HG02852 (cell line): ENCODE data around the gene SPIB.

Experiments used
- ATAC-seq: cut with Tn5 transposase; IDR thresholded peaks from one replicate; pipeline ENCODE4 v1.9.1; 2021; ENCODE audit warnings: mild to moderate bottlenecking, moderate library complexity; ENCODE audit not compliant: unreplicated experiment

Gene SPIB

GRCh38 chr19:50418176-50419021, at the start of gene SPIB:
Gene SPIB, plus strand, starts transcription at chr19:50418938. Its CDS starts 25 bp downstream, at chr19:50418963.
- ATAC-seq: no peak

- no peak for ATAC-seq
Observed at GRCh38 chr19:50371914-50372475, 46.7 kb upstream of the SPIB start.

DNA sequence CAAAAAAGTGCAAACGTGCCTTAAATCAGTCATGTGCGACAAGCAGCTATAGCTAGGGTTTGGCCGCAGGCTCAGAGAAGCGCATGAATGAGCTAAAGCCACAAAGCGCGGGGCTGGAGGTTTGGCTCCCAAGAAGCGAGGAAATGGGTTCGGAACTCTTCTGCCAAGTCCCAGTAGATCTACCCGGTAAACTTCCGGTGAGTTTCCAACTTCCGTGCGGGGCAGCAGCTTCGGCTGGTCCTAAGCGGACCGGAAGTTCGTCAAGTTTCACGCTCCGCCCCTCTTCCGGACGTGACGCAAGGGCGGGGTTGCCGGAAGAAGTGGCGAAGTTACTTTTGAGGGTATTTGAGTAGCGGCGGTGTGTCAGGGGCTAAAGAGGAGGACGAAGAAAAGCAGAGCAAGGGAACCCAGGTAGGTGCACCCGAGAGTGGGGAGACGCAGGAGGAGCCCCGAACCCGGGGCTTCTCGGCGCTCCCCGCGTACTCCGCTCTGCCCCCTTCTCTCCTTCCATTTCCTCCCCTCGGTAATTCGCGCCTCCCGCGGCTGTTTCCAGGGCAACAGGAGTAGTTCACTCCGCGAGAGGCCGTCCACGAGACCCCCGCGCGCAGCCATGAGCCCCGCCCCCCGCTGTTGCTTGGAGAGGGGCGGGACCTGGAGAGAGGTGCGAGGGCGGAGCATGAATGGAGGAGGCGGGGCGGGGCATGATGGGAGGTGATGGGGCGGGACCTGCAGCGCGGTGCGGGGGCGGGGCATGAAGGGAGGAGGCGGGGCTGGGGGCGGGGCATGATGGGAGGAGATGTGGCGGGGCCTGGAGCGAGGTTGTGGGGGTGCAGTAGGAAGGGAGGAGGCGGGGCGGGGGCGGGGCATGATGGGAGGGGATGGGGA, 42.3 kb upstream of the SPIB start, which contains the start of gene NR1H2:
Gene NR1H2, plus strand, starts transcription at position 292 of the 885 bp plus-strand sequence. CDS start 1,149 bp downstream, outside the sequence.
- ATAC-seq: peak; percentile 85

DNA sequence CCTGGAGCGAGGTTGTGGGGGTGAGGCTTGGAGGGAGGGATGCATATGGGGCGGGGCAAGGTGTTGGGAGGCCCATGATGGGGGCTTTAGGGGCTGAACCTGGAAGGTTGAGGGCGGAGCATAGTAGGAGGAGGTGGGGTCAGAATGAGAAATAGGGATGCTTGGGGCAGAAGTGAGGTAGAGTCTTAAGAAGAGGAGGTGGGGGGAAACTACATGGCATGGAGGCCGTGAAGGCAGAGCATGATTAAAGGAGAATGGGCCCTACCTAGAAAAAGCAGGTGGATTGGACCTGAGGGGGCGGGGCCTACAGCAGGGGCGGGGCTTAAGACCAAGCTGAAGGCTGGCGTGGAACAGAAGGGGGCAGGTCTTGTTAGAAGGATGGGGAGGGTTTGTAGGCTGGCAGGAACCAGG, 41.7 kb upstream of the SPIB start:
- no peak for ATAC-seq

GRCh38 chr19:50377517-50377916, 41.2 kb upstream of the SPIB start:
- no peak for ATAC-seq

DNA sequence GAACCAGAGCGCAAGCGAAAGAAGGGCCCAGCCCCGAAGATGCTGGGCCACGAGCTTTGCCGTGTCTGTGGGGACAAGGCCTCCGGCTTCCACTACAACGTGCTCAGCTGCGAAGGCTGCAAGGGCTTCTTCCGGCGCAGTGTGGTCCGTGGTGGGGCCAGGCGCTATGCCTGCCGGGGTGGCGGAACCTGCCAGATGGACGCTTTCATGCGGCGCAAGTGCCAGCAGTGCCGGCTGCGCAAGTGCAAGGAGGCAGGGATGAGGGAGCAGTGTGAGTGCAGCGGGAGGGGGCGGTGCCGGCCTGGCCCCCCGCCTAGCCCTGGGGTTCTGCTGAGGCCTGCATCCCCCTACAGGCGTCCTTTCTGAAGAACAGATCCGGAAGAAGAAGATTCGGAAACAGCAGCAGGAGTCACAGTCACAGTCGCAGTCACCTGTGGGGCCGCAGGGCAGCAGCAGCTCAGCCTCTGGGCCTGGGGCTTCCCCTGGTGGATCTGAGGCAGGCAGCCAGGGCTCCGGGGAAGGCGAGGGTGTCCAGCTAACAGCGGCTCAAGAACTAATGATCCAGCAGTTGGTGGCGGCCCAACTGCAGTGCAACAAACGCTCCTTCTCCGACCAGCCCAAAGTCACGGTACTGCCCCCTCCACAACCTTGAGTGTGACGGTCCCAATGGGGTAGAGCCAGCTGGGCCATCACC, 40.4 kb upstream of the SPIB start:
- no peak for ATAC-seq

DNA sequence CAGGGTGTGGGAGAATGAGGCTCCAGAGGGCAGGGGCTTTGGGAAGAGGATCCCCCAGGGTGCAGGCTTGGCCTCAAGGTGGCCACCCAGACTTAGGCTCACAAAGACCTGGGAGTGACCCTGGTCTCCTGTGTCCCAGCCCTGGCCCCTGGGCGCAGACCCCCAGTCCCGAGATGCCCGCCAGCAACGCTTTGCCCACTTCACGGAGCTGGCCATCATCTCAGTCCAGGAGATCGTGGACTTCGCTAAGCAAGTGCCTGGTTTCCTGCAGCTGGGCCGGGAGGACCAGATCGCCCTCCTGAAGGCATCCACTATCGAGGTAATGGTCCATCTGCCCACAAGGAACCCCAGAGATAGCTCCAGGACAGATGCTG, 39.9 kb upstream of the SPIB start:
- no peak for ATAC-seq

GRCh38 chr19:50379602-50380001, 39.1 kb upstream of the SPIB start:
- no peak for ATAC-seq

GRCh38 chr19:50380137-50380536, 38.6 kb upstream of the SPIB start:
- ATAC-seq: no peak

GRCh38 chr19:50380751-50381151, 38.0 kb upstream of the SPIB start:
- no peak for ATAC-seq

DNA sequence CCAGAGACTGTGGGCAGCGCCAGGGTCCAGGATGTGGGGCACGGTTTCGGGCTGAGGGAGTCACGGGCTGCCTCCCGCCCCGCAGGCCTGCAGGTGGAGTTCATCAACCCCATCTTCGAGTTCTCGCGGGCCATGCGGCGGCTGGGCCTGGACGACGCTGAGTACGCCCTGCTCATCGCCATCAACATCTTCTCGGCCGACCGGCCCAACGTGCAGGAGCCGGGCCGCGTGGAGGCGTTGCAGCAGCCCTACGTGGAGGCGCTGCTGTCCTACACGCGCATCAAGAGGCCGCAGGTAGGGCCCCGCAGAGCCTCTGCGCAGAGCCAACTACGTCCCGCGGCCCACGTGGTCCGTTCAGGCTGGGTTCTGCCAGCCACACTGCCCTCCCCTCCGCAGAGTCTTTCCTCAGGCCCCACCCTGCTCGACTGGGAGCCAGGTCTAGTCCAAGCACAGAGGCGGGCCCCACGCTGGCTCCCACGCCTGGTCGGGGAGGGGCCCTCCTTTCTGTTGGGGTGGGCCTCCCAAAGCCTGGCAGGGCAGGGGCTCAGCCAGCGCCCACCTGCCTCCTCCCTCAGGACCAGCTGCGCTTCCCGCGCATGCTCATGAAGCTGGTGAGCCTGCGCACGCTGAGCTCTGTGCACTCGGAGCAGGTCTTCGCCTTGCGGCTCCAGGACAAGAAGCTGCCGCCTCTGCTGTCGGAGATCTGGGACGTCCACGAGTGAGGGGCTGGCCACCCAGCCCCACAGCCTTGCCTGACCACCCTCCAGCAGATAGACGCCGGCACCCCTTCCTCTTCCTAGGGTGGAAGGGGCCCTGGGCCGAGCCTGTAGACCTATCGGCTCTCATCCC, 36.6 kb upstream of the SPIB start:
- no peak for ATAC-seq

DNA sequence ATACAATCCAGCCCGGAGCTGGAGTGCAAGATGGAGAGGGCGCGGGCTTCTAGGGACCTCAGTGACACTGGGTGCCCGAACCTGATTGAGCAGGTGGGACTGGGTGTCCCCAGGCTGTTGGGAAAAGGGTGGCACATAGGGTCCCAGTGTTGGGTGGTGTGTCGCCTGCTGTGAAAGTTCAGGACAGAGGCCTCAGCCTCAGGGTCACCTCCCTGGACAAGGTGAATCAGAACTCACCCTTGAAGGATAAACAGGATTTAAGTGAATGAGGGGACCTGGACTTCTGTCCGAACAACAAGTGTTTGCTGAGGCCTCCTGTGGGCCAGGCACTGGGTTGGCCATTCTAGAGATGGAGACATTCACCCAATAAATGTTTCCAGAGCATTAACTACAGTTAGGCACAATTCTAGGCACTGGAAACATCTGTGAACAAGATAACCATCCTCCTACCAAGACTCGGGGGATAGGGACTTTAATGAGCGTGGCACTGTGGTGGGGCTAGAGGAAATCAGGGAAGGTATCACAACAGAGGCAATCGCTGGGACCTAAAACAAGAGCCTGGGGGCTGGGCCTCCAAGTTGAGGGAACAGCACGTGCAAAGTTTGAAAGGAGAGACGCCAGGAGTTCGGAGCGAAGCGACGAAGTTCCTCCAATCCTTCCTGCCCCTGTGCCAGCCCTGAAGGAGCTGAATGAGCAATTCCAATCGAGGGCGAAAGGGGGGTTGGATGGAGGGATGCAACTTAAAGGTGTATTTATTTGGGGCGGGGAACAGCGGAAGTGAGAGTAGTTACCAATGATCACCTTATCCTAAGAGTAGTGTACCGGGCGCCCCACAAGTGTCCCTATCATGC, 35.5 kb upstream of the SPIB start:
- no peak for ATAC-seq

DNA sequence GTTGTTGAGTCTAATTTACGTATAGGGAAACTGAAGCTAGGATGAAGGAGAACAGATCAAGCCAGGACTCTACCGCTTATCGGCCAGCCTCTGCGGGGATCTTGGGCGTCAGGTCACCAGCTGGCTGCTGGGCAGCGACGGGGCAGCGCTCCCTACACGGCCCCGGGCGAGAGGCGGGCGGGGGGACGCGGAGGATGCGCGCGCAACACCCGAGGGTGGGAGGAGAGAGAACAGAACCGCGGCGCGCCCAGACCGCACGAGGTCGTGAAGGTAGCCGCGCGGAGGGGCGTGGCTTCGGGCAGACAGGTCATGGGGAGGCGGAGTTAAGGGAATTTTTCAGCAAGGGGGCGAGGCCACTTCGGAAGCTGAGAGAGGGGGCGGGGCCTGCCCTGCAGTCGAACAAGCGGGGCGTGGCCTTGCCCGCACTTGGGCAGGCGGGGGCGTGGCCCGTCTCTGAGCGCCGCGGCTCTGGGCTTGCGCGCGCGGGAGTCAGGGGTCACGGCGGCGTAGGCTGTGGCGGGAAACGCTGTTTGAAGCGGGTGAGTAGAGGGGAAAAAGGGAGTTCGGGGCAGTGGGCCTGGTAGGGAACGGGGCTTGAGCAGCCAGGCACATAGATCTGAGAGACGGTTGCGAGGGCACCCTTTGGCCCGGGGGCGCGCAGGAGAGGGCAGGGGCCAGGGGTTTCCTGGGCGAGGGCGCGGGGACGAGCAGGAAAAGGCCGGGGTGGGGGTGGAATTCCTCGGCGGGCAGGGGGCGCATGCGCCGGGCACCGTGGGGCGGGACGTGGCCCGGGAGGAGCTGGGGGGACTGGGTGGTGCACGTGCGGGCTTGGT, 34.7 kb upstream of the SPIB start, which contains the start of gene POLD1:
Gene POLD1, plus strand, starts transcription at position 496 of the 833 bp plus-strand sequence. CDS start 14,505 bp downstream, outside the sequence.
- ATAC-seq: peak; percentile 77

DNA sequence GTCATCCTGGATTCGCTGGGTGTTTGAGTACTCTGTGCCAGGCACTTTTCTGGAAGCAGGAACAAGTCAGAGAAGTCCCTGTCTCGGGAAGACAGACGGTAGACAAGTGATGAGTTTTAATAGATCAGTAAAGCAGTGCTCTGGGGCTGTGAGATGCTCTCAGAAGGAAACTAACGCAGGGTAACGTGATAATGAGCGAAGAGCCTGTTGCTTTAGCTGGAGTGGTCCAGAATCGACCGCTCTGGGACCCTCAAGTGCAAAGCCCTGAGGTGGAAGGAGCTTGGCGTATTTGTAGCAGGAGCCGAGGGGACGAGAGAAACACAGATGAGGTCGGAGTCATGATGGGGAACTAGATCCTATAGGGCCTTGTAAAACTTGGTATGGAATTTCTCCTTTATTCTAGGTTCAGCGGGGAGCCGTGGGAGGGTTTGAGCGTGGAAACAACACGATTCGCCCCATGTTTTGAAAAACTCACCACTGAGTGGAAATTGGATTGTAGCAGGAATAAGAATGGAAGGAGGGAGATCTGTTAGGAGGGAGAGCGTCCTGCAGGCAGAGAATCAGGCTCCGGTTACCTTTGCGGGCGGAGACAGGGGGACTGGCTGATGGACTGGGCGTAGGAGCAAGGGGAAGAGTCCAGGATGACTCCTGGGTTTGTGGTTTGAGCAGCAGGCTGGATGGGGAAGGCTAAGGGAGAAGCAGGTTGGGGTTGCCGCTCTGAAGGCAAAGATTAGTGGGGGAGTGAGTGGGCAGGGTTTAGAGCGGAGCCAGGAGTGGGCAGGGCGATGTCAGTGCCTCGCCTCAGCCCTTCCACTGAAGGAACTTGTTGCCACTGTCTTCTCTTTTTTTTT, 33.8 kb upstream of the SPIB start:
- ATAC-seq: no peak

GRCh38 chr19:50387176-50387867, 31.4 kb upstream of the SPIB start:
- no peak for ATAC-seq

DNA sequence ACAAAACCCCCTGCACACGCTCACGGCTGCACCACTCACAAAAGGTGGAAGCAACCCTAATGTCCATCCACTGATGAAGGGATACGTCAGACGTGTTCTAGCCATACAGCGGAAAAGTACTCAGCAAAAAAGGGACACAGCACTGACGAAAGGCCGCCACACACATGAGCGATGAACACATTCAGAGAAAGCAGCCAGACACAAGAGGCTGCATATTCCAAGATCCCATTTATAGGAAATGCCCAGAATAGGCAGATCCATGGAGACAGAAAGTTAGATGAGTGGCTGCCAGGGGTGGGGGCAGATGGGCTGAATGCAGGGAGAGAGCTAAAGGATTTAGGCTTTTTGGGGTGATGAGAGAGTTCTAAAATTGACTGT, 30.9 kb upstream of the SPIB start:
- ATAC-seq: no peak
